ENCODE measurements around the gene ITGA2. TPM values are rescaled to one million over a fixed set of nuclear protein-coding genes. Genes with fewer than 3 reads are reported as not detected.

The ITGA2 gene
- 6.6 and 31.7 TPM in 2 replicates for total RNA-seq

DNA sequence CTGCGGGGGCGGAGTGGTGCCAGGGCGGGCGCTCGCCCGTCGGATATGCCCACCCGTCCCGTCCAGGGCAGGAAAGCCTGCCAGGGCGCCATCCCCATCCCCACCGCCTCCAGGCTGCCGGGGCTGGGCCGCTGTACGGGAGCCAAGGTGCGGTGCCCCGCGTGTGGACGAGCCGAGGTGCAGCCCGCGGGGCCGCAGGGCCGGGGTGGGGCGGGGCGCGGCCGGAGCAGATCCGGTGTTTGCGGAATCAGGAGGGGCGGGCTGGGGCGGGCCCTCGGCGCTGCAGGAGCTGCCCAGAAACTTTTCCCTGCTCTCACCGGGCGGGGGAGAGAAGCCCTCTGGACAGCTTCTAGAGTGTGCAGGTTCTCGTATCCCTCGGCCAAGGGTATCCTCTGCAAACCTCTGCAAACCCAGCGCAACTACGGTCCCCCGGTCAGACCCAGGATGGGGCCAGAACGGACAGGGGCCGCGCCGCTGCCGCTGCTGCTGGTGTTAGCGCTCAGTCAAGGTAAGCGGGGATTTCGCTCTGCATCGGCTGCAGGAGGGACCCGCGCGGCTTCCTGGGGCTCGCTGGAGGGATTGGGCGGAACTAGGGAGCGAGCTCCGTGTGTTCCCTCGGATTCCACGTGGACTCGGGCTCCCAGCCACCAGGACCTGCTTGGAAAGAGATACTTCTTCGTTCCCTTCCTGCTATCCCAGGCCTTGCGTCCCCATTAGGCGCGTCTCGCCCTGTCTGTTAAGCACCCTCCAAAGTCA lies at the start of gene ITGA2:
Gene ITGA2, plus strand, starts transcription at position 328 of the 756 bp plus-strand sequence. Its CDS starts 117 bp downstream, at position 445.

DNA sequence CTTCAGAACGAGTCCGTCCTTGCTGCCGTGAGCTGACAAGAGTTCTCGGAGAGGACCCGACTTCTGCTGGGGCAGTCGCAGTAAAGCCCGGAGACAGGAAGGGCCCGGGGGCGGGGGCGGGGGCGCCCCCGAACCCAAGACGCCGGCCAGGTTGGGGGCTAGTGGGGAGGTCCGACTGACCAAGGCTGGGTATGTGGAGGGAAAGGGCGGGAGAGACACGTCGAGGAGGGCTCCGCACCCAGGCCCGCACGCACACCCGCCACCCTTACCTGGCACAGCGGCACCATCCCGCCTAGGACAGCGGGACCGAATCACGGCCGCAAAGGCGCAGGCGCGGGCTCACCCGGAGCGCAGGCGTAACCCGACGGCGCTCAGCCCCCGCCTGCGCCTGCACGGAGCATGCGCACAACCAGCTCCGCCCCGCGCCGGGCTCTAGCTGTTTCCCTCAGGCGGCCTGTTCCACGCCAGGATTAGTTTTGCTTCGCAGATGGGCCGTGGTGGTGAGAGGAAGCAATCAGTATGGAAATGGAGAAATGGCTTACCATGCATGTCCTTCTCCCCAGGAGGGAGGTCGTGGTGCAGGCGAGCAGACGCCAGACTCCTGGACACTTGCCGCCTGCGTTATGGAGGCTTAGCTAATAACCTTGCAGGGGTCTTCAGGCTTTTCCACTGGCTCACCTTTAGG lies 120.4 kb downstream of the ITGA2 start, which contains the start of gene MOCS2:
Gene MOCS2, minus strand, starts transcription at position 315 of the 685 bp plus-strand sequence. CDS start 2,583 bp downstream, outside the sequence.

Other genes starting within 250 kb of the ITGA2 start
- gene ITGA1, start 201.4 kb upstream of the ITGA2 start, total RNA-seq: 3.3 and 7.0 TPM in 2 replicates
- 12.1 and 17.2 TPM in 2 replicates for gene PELO, start 201.4 kb upstream of the ITGA2 start, total RNA-seq
- gene MOCS2, start 120.4 kb downstream of the ITGA2 start, total RNA-seq: 40.4 and 41.6 TPM in 2 replicates

Data from subcutaneous preadipocyte (primary cell).